Panc1 (cell line): ENCODE measurements around the gene PPCS. TPM values are rescaled to one million over a fixed set of nuclear protein-coding genes. Genes with fewer than 3 reads are reported as not detected.

Experiments
- ATAC-seq: fragments of 200-7000 bp; cut with Tn5 transposase; 2 replicates; pipeline ENCODE4 v1.9.1; 2020; ENCODE audit warnings: mild to moderate bottlenecking, moderate library complexity
- BruUV-seq: library from RNA; stranded (reverse); fragments of 400-500 nt; replicated peaks from 2 replicates; lab custom pipeline; 2021; lab: Mats Ljungman, UMichigan
- CTCF ChIA-PET: fragments of 300-600 bp; sonication (Branson Sonifier 250); formaldehyde crosslinking; loops from one replicate; lab custom pipeline; 2022; ENCODE audit warnings: antibody characterized with exemption; lab: Charles Lee
- POLR2A ChIA-PET: fragments of 300-600 bp; sonication (Branson Sonifier 250); formaldehyde crosslinking; loops from one replicate; lab custom pipeline; 2022; ENCODE audit warnings: antibody characterized with exemption; lab: Charles Lee
- DNase-seq: peaks from one replicate; pipeline ENCODE4 v3.0.0-alpha.2; 2010; ENCODE audit warnings: low read depth, low spot score
- H3K27ac ChIP-seq: 2 replicates; pipeline ENCODE4 v1.5.1; 2011; ENCODE audit warnings: mild to moderate bottlenecking, low read length, inconsistent platforms
- H3K27me3 ChIP-seq: fragments of 200-500 bp; sonication (Bioruptor generic); 2 replicates; pipeline ENCODE4 v1.6.0; 2014; ENCODE audit warnings: low read length, inconsistent platforms; ENCODE audit not compliant: control insufficient read depth, insufficient read depth
- H3K36me3 ChIP-seq: fragments of 200-500 bp; sonication (Bioruptor generic); 2 replicates; pipeline ENCODE4 v1.5.1; 2014; ENCODE audit warnings: inconsistent platforms, mild to moderate bottlenecking, low read length, moderate library complexity; ENCODE audit not compliant: control insufficient read depth, insufficient read depth
- H3K4me1 ChIP-seq: 2 replicates; pipeline ENCODE4 v1.5.1; 2011; ENCODE audit warnings: inconsistent platforms, mild to moderate bottlenecking, low read length, moderate library complexity; ENCODE audit not compliant: control insufficient read depth, insufficient read depth
- H3K4me3 ChIP-seq, 2 experiments: 2 replicates each; pipeline ENCODE4 v1.5.1; 2011 to 2012; ENCODE audit warnings: low read depth in 2 of 2, low read length in 2 of 2, mild to moderate bottlenecking in 2 of 2, inconsistent platforms in 1 of 2, moderate library complexity in 1 of 2
- H3K9me3 ChIP-seq: fragments of 200-500 bp; sonication (Bioruptor generic); 2 replicates; pipeline ENCODE4 v1.5.1; 2014; ENCODE audit warnings: low read depth, mild to moderate bottlenecking, inconsistent platforms, low read length, moderate library complexity; ENCODE audit not compliant: control insufficient read depth, insufficient read depth
- CTCF ChIP-seq: fragments of 450-650 bp; IDR thresholded peaks from 2 replicates; pipeline ENCODE4 v1.5.1; 2017; ENCODE audit warnings: mild to moderate bottlenecking
- POLR2AphosphoS5 ChIP-seq: IDR thresholded peaks from 2 replicates; pipeline ENCODE4 v1.6.1; 2012; ENCODE audit warnings: mild to moderate bottlenecking, low read depth, low read length, moderate library complexity
- REST ChIP-seq, 2 experiments: IDR thresholded peaks; 2 replicates each; pipeline ENCODE4 v1.6.1; 2011 to 2012; ENCODE audit warnings: low read depth in 2 of 2, control low read depth in 1 of 2, low read length in 1 of 2, mild to moderate bottlenecking in 1 of 2, moderate library complexity in 1 of 2; ENCODE audit not compliant: insufficient read depth in 1 of 2
- SIN3A ChIP-seq: IDR thresholded peaks from 2 replicates; pipeline ENCODE4 v1.6.1; 2012; ENCODE audit warnings: low read depth, mild to moderate bottlenecking, low read length, moderate library complexity, borderline replicate concordance; ENCODE audit not compliant: insufficient read depth
- TCF7L2 ChIP-seq: IDR thresholded peaks from 2 replicates; pipeline ENCODE4 v1.6.1; 2011; ENCODE audit warnings: mild to moderate bottlenecking, low read depth, low read length, inconsistent platforms
- in situ Hi-C: cut with HindIII; loops from 2 replicates; pipeline ENCODE4 v1.10.0; 2016; ENCODE audit warnings: low sequenced_read_pairs, low pct_unique_long_range_greater_than_20kb
- intact Hi-C: fragments of 100-400 bp; cut with micrococcal nuclease; formaldehyde crosslinking; loops from one replicate; pipeline ENCODE4 v1.10.0; 2022; ENCODE audit not compliant: unreplicated experiment
- total RNA-seq: library from RNA; stranded (reverse); gene quantifications from one replicate; pipeline ENCODE4 v1.2.1, GENCODE V29; 2021; ENCODE audit not compliant: unreplicated experiment

The PPCS gene
- total RNA-seq, 1 experiment from 2014 or later, result 72.7 TPM

- in situ Hi-C loops, result no loop called here
- no TSS peak for BruUV-seq
- intact Hi-C loops, result no loop called here
- Histone ChIP-seq H3K27ac (no peak overlapping the region), H3K36me3 (peaks cover 9% of the 10 kb centered on the region), H3K4me1 (peaks cover 7% of the 10 kb centered on the region), H3K4me3 (no peak overlapping the region), H3K9me3 (no peaks in the 10 kb centered on the region), H3K27me3 (no peaks in the 10 kb centered on the region)
- ChIA-PET CTCF (no interaction called here), POLR2A (interaction anchor here (0.7 kb wide), 1 partner anchor 49 kb away, joined by 4 read pairs; no protein-coding TSS in a partner anchor)
- TF ChIP-seq TCF7L2 (no peak), CTCF (no peak)
- ATAC-seq (no peak), DNase-seq (no peak)
Observed at GRCh38 chr1:42454403-42454802, 1.9 kb upstream of the PPCS start.

GRCh38 chr1:42456754-42457089 lies 379 bp downstream of the PPCS start:
- intact Hi-C loops, result no loop called here
- ChIA-PET POLR2A (no interaction called here), CTCF (no interaction called here)

More at GRCh38 chr1:42456754-42457089, 379 bp downstream of the PPCS start:
- Histone ChIP-seq H3K4me3 (peak overlapping the region; percentile 81 to 93), H3K9me3 (no peaks in the 10 kb centered on the region), H3K27ac (peak overlapping the region; percentile 98), H3K4me1 (peaks cover 16% of the 10 kb centered on the region), H3K36me3 (peaks cover 13% of the 10 kb centered on the region), H3K27me3 (no peaks in the 10 kb centered on the region)
- in situ Hi-C loops, result no loop called here
- TF ChIP-seq TCF7L2 (0 out of 2 replicates have a peak, but pooled peaks have one; percentile 6), SIN3A (no peak), REST (IDR thresholded peaks at IDR 0.05; ENCODE audit: insufficient read depth in 1 of 2, low read depth in 2 of 2, low read length in 1 of 2) (no peak), CTCF (no peak), POLR2AphosphoS5 (no peak; the same call in 1 of the 2 replicates)
- BruUV-seq, result no TSS peak
- ATAC-seq, result peak; percentile 80
- DNase-seq, result no peak
